Breast epithelium (tissue), 4 donors: ENCODE measurements around the gene DCAF8. TPM values are rescaled to one million over a fixed set of nuclear protein-coding genes. Genes with fewer than 3 reads are reported as not detected.

Source experiments
- DNase-seq, 2 donors: peaks; one replicate each; pipeline ENCODE4 v3.0.0-alpha.2; 2019; ENCODE audit warnings: low spot score in 2 of 2
- H3K27ac ChIP-seq, 2 donors: fragments of 200-600 bp; sonication (generic) in 1 of 2; one replicate each; pipeline ENCODE4 v1.5.1; 2016 to 2019; ENCODE audit warnings: mild to moderate bottlenecking in 1 of 2
- H3K27me3 ChIP-seq, 2 donors: fragments of 200-600 bp; sonication (generic) in 1 of 2; one replicate each; pipeline versions ENCODE4 v1.5.1 to v1.6.0; 2017 to 2019; ENCODE audit warnings: control low read depth in 1 of 2, mild to moderate bottlenecking in 1 of 2
- H3K36me3 ChIP-seq: fragments of 200-600 bp; one replicate; pipeline ENCODE4 v1.5.1; 2019
- H3K4me1 ChIP-seq, 2 donors: fragments of 200-600 bp; sonication (generic); one replicate each; pipeline ENCODE4 v1.5.1; 2016 to 2019; ENCODE audit warnings: control low read depth in 1 of 2
- H3K4me3 ChIP-seq, 3 donors: fragments of 200-600 bp; sonication (generic); 1 replicate in 2 of 3; 2 replicates in 1 of 3; pipeline ENCODE4 v1.5.1; 2016 to 2019; ENCODE audit warnings: mild to moderate bottlenecking in 3 of 3, moderate library complexity in 2 of 3
- H3K9me3 ChIP-seq, 2 donors: fragments of 200-600 bp; sonication (generic) in 1 of 2; one replicate each; pipeline ENCODE4 v1.5.1; 2016 to 2019; ENCODE audit warnings: control low read depth in 1 of 2
- CTCF ChIP-seq, 3 donors: fragments of 450-650 bp; IDR thresholded peaks; one replicate each; pipeline ENCODE4 v1.5.1; 2016 to 2017; ENCODE audit warnings: antibody characterized with exemption in 3 of 3, mild to moderate bottlenecking in 3 of 3, moderate library complexity in 3 of 3
- POLR2A ChIP-seq: fragments of 450-650 bp; IDR thresholded peaks from one replicate; pipeline ENCODE4 v1.6.1; 2016; ENCODE audit warnings: antibody characterized with exemption, mild to moderate bottlenecking, moderate library complexity
- POLR2AphosphoS5 ChIP-seq, 3 donors: sonication (generic); formaldehyde crosslinking; IDR thresholded peaks; one replicate each; pipeline ENCODE4 v1.6.1; 2017; ENCODE audit warnings: antibody characterized with exemption in 3 of 3
- intact Hi-C: fragments of 100-400 bp; cut with DNase I; formaldehyde crosslinking; loops from one replicate; pipeline ENCODE4 v1.15.1; 2023; ENCODE audit warnings: low total_unique reads
- total RNA-seq, 3 donors: library from RNA; depleted of rRNA; stranded (reverse); fragments of >200 nt; gene quantifications; one replicate each; pipeline ENCODE4 v1.1.0, GENCODE V29; 2016

The DCAF8 gene
- total RNA-seq, 3 donors from 2014 or later: 161 to 195 (median 161) TPM

- Histone ChIP-seq H3K27me3 (no peaks in the 10 kb centered on the region), H3K4me1 (no peaks in the 10 kb centered on the region), H3K4me3 (no peak overlapping the region), H3K9me3 (no peaks in the 10 kb centered on the region), H3K36me3 (no peaks in the 10 kb centered on the region), H3K27ac (no peak overlapping the region)
- DNase-seq: no peak
- TF ChIP-seq POLR2AphosphoS5 (IDR thresholded peaks at IDR 0.05) (no peak), POLR2A (no peak), CTCF (IDR thresholded peaks at IDR 0.05) (no peak)
- intact Hi-C loops: no loop called here
Observed at GRCh38 chr1:160166166-160166868, 96.0 kb downstream of the DCAF8 start.

Other genes starting within 250 kb of the DCAF8 start
- gene PIGM, start 230.6 kb downstream of the DCAF8 start, total RNA-seq: 1 to 10 TPM; 4.9 to 8.2 (median 5.1) TPM
- under 1 TPM in 1 of 3 donors, not detected in 2; 0.15 TPM for gene KCNJ10, start 192.4 kb downstream of the DCAF8 start, total RNA-seq
- gene KCNJ9, start 181.0 kb downstream of the DCAF8 start, total RNA-seq: not detected
- gene IGSF8, start 163.9 kb downstream of the DCAF8 start, total RNA-seq: 10 to 100 TPM; 21.0 to 35.7 (median 24.5) TPM
- gene ATP1A2, start 146.8 kb downstream of the DCAF8 start, total RNA-seq: 100 to 1,000 TPM in 1 of 3 donors, 1 to 10 TPM in 2; 3.9 to 229 (median 6.4) TPM
- gene ATP1A4, start 110.9 kb downstream of the DCAF8 start, total RNA-seq: 1 to 10 TPM in 1 of 3 donors, not detected in 2; 4.5 TPM
- gene CASQ1, start 72.0 kb downstream of the DCAF8 start, total RNA-seq: under 1 TPM in 1 of 3 donors, not detected in 2; 0.59 TPM
- 100 to 1,000 TPM in 2 of 3 donors, 10 to 100 TPM in 1; 69.8 to 128 (median 127) TPM for gene PEA15, start 57.2 kb downstream of the DCAF8 start, total RNA-seq
- gene PEX19, start 22.6 kb upstream of the DCAF8 start, total RNA-seq: 100 to 1,000 TPM in 1 of 3 donors, 10 to 100 TPM in 2; 58.7 to 136 (median 80.1) TPM
- 100 to 1,000 TPM; 138 to 170 (median 153) TPM for gene COPA, start 80.7 kb upstream of the DCAF8 start, total RNA-seq
- gene NCSTN, start 80.8 kb upstream of the DCAF8 start, total RNA-seq: 10 to 100 TPM; 66.4 to 83.5 (median 76.0) TPM
- under 1 TPM in 1 of 3 donors, not detected in 2; 0.15 TPM for gene NHLH1, start 104.5 kb upstream of the DCAF8 start, total RNA-seq
- 1 to 10 TPM in 2 of 3 donors, under 1 TPM in 1; 0.48 to 7.6 (median 5.6) TPM for gene VANGL2, start 138.0 kb upstream of the DCAF8 start, total RNA-seq